SH-SY5Y (cell line): ENCODE results near the gene FBXO46.

Source experiments
- GATA2 ChIP-seq: IDR thresholded peaks from 2 replicates; pipeline ENCODE4 v1.6.1; 2011; ENCODE audit warnings: mild to moderate bottlenecking, low read depth, low read length
- GATA3 ChIP-seq: IDR thresholded peaks from 2 replicates; pipeline ENCODE4 v1.6.1; 2011; ENCODE audit warnings: low read depth, mild to moderate bottlenecking, low read length, moderate library complexity

Gene FBXO46

GRCh38 chr19:45768984-45769782 is 38.5 kb upstream of the FBXO46 start, which contains the start of gene SIX5:
Gene SIX5, minus strand, starts transcription at chr19:45769252. Its CDS starts 408 bp downstream, at chr19:45768844.
- TF ChIP-seq GATA2 (no peak), GATA3 (no peak)

DNA sequence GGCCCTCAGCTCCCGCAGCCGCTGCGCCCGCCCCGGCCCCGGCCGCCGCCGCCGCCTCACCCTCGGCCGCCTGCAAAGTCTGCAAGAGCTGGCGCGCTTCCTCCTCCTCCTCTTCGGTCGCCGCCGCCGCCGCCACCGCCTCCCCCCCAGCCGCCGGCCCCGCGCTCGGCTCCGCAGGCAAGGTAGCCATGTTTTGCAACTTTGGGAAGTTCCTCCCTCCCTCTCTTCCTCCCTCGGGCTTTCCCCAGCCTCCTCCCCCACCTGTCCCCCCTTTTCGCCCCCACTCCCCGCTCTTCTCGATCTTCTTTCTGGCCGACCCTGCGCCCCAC is 37.9 kb upstream of the FBXO46 start:
- TF ChIP-seq GATA2 (no peak), GATA3 (no peak)

DNA sequence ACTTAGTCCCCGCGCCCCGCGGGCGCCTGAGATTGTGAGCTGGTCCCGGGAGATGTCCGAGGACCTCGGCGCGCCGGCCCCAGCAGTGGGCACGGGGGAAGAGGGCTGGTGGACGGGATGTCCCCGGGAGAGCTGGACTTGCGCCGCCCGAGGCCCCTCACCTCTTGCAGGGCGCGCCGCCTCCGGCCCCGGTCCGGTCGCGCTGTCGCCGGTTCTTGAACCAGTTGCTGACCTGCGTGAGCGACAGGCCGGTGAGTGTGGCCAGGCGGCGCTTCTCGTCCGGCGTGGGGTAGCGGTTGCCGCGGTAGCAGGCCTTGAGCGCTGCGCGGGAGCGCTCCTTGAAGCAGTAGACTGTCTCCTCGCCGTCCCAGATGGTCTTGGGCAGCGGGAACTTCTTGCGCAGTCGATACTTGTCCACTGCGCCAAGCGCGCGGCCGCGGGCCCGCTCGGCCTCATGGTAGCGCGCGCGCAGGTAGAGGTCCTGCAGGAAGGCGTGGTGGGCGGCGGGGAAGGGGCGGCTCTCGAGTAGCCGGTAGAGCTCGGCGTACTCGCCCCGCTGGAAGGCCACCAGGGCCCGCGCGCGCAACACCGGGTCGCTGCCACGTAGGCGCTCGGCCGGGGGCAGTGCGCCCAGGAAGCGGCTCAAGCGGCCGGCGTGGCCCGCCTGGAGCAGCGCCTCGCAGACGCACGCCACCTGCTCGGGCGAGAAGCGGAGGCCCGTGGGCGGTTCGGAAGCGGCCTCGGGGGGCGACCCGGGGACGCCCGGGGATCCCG is 37.4 kb upstream of the FBXO46 start:
- TF ChIP-seq GATA3 (no peak), GATA2 (no peak)

DNA sequence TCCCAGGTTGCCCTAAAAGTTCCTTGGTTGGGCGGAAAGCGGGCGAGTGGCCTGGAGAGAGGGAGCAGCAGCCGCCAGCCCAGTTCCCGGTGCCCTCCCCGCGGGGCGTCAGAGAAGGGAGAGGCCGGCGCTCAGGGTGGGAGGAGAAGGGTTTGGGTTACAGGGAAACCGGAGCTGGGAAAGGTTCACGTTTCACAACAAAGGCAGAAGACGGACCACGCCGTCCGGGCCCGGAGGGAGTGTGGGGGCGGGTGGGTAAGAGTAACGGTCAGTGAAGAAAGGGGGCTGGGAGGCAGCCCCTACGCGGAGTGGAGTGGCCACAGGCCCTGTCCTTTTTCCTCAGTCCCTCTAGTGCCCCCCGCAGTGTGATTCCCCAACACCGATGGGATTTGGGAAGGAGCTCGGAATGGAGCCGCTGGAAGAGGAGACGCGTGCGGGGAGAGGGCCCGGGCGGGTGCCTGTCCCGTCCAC is 36.7 kb upstream of the FBXO46 start:
- TF ChIP-seq GATA3 (no peak), GATA2 (no peak)

GRCh38 chr19:45766869-45767346 is 36.2 kb upstream of the FBXO46 start:
- TF ChIP-seq GATA3 (no peak), GATA2 (no peak)

GRCh38 chr19:45766296-45766868 is 35.7 kb upstream of the FBXO46 start:
- no peak for TF ChIP-seq GATA2
- TF ChIP-seq GATA3: no peak

DNA sequence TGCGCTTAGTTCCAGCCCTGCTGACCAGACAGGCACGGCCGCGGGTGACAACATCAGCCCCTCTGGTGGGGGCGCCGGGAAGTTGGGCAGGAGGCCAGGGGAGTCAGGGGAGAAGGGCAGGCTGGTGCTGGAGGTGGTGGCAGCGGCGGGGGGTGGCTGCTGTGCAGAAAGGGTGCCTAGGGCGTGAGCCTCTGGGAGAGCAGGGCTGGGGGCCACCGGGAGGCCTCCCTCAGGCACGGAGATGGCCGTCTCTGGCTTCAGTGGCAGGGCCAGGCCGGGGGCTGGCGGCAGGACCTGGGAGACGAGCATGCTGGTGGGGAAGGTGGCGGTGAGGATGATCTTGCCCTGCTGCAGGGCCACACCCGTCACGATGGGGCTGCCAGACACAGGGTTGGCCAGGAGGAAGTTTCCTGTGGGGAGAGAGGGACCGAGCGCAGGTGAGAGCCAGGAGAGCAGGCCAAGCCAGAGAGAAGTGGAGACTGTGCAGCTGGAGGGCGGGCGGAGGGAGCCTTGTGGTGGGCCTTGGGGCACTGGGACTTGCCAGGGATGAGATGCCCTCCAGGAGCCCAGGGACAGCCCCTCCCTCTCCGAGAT is 35.1 kb upstream of the FBXO46 start:
- TF ChIP-seq GATA3: no peak
- no peak for TF ChIP-seq GATA2

DNA sequence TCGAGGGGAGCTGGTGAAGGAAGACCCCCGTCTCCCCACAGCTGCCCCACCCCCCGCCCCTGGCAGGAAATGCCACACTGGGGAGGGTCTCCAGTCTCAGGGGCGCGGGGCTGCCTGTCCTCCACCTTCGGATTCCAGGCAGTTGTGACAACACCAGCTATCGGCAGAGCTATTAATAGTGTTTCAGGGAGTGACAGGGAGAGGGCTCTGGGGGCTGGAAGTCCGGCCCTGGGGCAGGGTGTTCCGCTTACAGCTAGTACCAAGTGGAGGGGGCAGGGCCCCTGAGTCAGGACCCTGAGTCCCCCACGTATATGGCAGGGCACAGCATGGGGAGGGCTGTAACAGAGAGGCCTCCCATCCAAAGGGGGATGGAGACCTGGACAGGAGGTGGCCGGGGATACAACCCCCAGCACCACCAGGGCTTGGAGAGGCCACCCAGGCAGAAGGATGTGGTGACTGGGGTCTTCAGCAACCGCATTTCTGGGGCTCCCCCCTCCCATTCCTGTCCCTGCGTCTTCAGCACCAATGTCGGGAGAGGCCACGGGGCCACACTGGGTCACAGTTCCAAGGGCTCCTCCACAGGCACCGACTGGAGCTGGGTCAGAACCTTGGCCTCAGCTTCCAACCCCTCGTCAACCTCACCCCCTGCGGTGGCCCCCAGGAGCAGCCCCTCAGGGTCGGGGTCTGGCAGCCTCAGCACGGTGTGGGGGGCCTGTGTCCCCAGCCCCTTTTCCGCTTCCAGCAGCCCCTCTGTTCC is 34.4 kb upstream of the FBXO46 start:
- TF ChIP-seq GATA2: no peak
- TF ChIP-seq GATA3: no peak

- TF ChIP-seq GATA2 (no peak), GATA3 (no peak)
These were observed 33.8 kb upstream of the FBXO46 start for GRCh38 chr19:45764475-45764874.

- no peak for TF ChIP-seq GATA2
- TF ChIP-seq GATA3: no peak
These were observed 33.1 kb upstream of the FBXO46 start for GRCh38 chr19:45763691-45764294.

DNA sequence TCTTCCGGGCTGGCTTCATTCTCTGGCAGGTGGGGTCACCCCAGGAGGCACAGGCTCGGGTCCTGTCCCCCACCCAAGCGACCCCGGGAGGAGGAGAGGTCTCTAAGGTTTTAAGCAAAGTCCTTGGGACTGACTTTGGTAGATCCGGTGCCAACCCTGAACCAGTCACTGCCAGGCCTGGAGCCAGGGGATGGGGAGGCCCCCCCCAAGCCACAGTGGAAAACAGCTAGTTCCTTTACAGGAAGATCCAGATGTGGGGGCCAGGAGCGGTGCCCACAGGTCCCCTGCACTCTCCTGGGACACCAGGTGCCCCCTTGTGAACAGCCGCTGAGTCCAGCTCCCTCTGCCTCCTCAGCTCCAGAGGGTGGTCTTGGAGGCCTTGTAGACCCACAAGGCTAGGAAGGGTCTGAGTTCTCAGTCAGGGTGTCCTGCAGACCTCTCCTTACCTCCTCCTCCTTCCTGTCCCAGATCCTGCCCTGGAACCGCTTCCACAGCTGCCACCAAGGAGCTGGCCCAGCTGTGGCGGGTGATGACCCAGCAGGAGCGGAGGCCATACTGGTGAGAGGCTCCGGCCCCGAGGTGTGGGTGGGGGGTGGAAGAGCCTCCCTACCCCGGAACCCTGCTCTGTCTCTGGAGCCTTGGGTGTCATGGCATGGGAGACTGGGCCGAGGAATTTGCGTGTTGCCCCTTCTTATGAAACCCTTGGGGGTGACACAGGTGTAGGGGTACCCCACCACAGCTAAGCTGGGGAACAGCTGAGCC is 32.4 kb upstream of the FBXO46 start:
- TF ChIP-seq GATA3 (no peak), GATA2 (no peak)

- TF ChIP-seq GATA2 (no peak), GATA3 (no peak)
These were observed 31.0 kb upstream of the FBXO46 start for GRCh38 chr19:45761714-45762113.
